Measurements from ENCODE around the gene PIGP.

PIGP gene

GRCh38 chr21:37100316-37100715 lies 27.4 kb upstream of the PIGP start:
- no peaks in the 10 kb centered on the region for H3K9me3 ChIP-seq (ENCODE audit: control insufficient read depth, insufficient read depth, low read length)
- H3K4me3 ChIP-seq (ENCODE audit: low read length), result no peak overlapping the region
- H3K4me1 ChIP-seq (ENCODE audit: control insufficient read depth, insufficient read depth, low read length), result no peaks in the 10 kb centered on the region
- no peak overlapping the region for H3K27ac ChIP-seq (ENCODE audit: low read length)
- H3K27me3 ChIP-seq (ENCODE audit: control insufficient read depth, insufficient read depth, low read length), result no peaks in the 10 kb centered on the region
- no CpG with 5 or more reads among the region's 6 CpGs for WGBS (ENCODE audit: insufficient coverage, insufficient read length)
- no peak for DNase-seq (ENCODE audit: low read depth, low spot score)
- no peaks in the 10 kb centered on the region; the same call in 1 of the 2 replicates for H3K36me3 ChIP-seq (ENCODE audit: control insufficient read depth, insufficient read depth, low read length)

- DNase-seq (ENCODE audit: low read depth, low spot score), result no peak
- H3K4me1 ChIP-seq (ENCODE audit: control insufficient read depth, insufficient read depth, low read length), result no peaks in the 10 kb centered on the region
- no peaks in the 10 kb centered on the region for H3K9me3 ChIP-seq (ENCODE audit: control insufficient read depth, insufficient read depth, low read length)
- no peaks in the 10 kb centered on the region for H3K27me3 ChIP-seq (ENCODE audit: control insufficient read depth, insufficient read depth, low read length)
- no peak overlapping the region for H3K27ac ChIP-seq (ENCODE audit: low read length)
- H3K4me3 ChIP-seq (ENCODE audit: low read length), result no peak overlapping the region
- H3K36me3 ChIP-seq (ENCODE audit: control insufficient read depth, insufficient read depth, low read length), result no peaks in the 10 kb centered on the region; the same call in 1 of the 2 replicates
- no CpG with 5 or more reads among the region's 2 CpGs for WGBS (ENCODE audit: insufficient coverage, insufficient read length)
Observed at GRCh38 chr21:37098751-37099150, 25.9 kb upstream of the PIGP start.

GRCh38 chr21:37095821-37096220 lies 22.9 kb upstream of the PIGP start:
- H3K27me3 ChIP-seq (ENCODE audit: control insufficient read depth, insufficient read depth, low read length), result no peaks in the 10 kb centered on the region
- no peak overlapping the region for H3K4me3 ChIP-seq (ENCODE audit: low read length)
- H3K9me3 ChIP-seq (ENCODE audit: control insufficient read depth, insufficient read depth, low read length), result no peaks in the 10 kb centered on the region
- DNase-seq (ENCODE audit: low read depth, low spot score), result no peak
- H3K4me1 ChIP-seq (ENCODE audit: control insufficient read depth, insufficient read depth, low read length), result no peaks in the 10 kb centered on the region
- no peaks in the 10 kb centered on the region; the same call in 1 of the 2 replicates for H3K36me3 ChIP-seq (ENCODE audit: control insufficient read depth, insufficient read depth, low read length)
- WGBS (ENCODE audit: insufficient coverage, insufficient read length), result no CpG with 5 or more reads among the region's 4 CpGs
- H3K27ac ChIP-seq (ENCODE audit: low read length), result no peak overlapping the region

- H3K27me3 ChIP-seq (ENCODE audit: control insufficient read depth, insufficient read depth, low read length), result no peaks in the 10 kb centered on the region
- H3K27ac ChIP-seq (ENCODE audit: low read length), result no peak overlapping the region
- H3K9me3 ChIP-seq (ENCODE audit: control insufficient read depth, insufficient read depth, low read length), result no peaks in the 10 kb centered on the region
- no peak for DNase-seq (ENCODE audit: low read depth, low spot score)
- H3K4me3 ChIP-seq (ENCODE audit: low read length), result no peak overlapping the region
- no peaks in the 10 kb centered on the region for H3K4me1 ChIP-seq (ENCODE audit: control insufficient read depth, insufficient read depth, low read length)
- no peaks in the 10 kb centered on the region; the same call in 1 of the 2 replicates for H3K36me3 ChIP-seq (ENCODE audit: control insufficient read depth, insufficient read depth, low read length)
Observed at GRCh38 chr21:37093977-37094376, 21.1 kb upstream of the PIGP start.

- no peaks in the 10 kb centered on the region for H3K9me3 ChIP-seq (ENCODE audit: control insufficient read depth, insufficient read depth, low read length)
- no peak overlapping the region for H3K27ac ChIP-seq (ENCODE audit: low read length)
- WGBS (ENCODE audit: insufficient coverage, insufficient read length), result no CpG with 5 or more reads among the region's 5 CpGs
- no peaks in the 10 kb centered on the region for H3K4me1 ChIP-seq (ENCODE audit: control insufficient read depth, insufficient read depth, low read length)
- H3K36me3 ChIP-seq (ENCODE audit: control insufficient read depth, insufficient read depth, low read length), result no peaks in the 10 kb centered on the region
- no peak for DNase-seq (ENCODE audit: low read depth, low spot score)
- H3K27me3 ChIP-seq (ENCODE audit: control insufficient read depth, insufficient read depth, low read length), result no peaks in the 10 kb centered on the region
- no peak overlapping the region for H3K4me3 ChIP-seq (ENCODE audit: low read length)
Observed at GRCh38 chr21:37088186-37088735, 15.4 kb upstream of the PIGP start.

- Histone ChIP-seq H3K9me3 (ENCODE audit: control insufficient read depth, insufficient read depth, low read length) (no peaks in the 10 kb centered on the region), H3K4me3 (ENCODE audit: low read length) (no peak overlapping the region), H3K36me3 (ENCODE audit: control insufficient read depth, insufficient read depth, low read length) (no peaks in the 10 kb centered on the region), H3K27ac (ENCODE audit: low read length) (no peak overlapping the region), H3K4me1 (ENCODE audit: control insufficient read depth, insufficient read depth, low read length) (no peaks in the 10 kb centered on the region), H3K27me3 (ENCODE audit: control insufficient read depth, insufficient read depth, low read length) (no peaks in the 10 kb centered on the region; the same call in 1 of the 2 replicates)
- no peak for DNase-seq (ENCODE audit: low read depth, low spot score)
- 100% methylated on average over 2 of the region's 5 CpGs for WGBS (ENCODE audit: insufficient coverage, insufficient read length)
Observed at GRCh38 chr21:37087188-37087587, 14.3 kb upstream of the PIGP start.

GRCh38 chr21:37085726-37086125 lies 12.9 kb upstream of the PIGP start:
- H3K36me3 ChIP-seq (ENCODE audit: control insufficient read depth, insufficient read depth, low read length), result no peaks in the 10 kb centered on the region
- no peak overlapping the region for H3K4me3 ChIP-seq (ENCODE audit: low read length)
- H3K27ac ChIP-seq (ENCODE audit: low read length), result no peak overlapping the region
- no CpG with 5 or more reads among the region's 3 CpGs for WGBS (ENCODE audit: insufficient coverage, insufficient read length)
- no peak for DNase-seq (ENCODE audit: low read depth, low spot score)
- H3K4me1 ChIP-seq (ENCODE audit: control insufficient read depth, insufficient read depth, low read length), result no peaks in the 10 kb centered on the region
- H3K27me3 ChIP-seq (ENCODE audit: control insufficient read depth, insufficient read depth, low read length), result no peaks in the 10 kb centered on the region; the same call in 1 of the 2 replicates
- no peaks in the 10 kb centered on the region for H3K9me3 ChIP-seq (ENCODE audit: control insufficient read depth, insufficient read depth, low read length)

GRCh38 chr21:37082856-37083528 lies 10.1 kb upstream of the PIGP start:
- Histone ChIP-seq H3K9me3 (ENCODE audit: control insufficient read depth, insufficient read depth, low read length) (no peaks in the 10 kb centered on the region), H3K4me1 (ENCODE audit: control insufficient read depth, insufficient read depth, low read length) (no peaks in the 10 kb centered on the region), H3K27ac (ENCODE audit: low read length) (no peak overlapping the region), H3K27me3 (ENCODE audit: control insufficient read depth, insufficient read depth, low read length) (no peaks in the 10 kb centered on the region; the same call in 1 of the 2 replicates), H3K4me3 (ENCODE audit: low read length) (no peak overlapping the region), H3K36me3 (ENCODE audit: control insufficient read depth, insufficient read depth, low read length) (no peaks in the 10 kb centered on the region)
- DNase-seq (ENCODE audit: low read depth, low spot score), result no peak

GRCh38 chr21:37082375-37082774 lies 9.5 kb upstream of the PIGP start:
- no peaks in the 10 kb centered on the region; the same call in 1 of the 2 replicates for H3K27me3 ChIP-seq (ENCODE audit: control insufficient read depth, insufficient read depth, low read length)
- no peak for DNase-seq (ENCODE audit: low read depth, low spot score)
- WGBS (ENCODE audit: insufficient coverage, insufficient read length), result no CpG with 5 or more reads among the region's 1 CpG
- H3K4me3 ChIP-seq (ENCODE audit: low read length), result no peak overlapping the region
- no peaks in the 10 kb centered on the region for H3K9me3 ChIP-seq (ENCODE audit: control insufficient read depth, insufficient read depth, low read length)
- no peaks in the 10 kb centered on the region for H3K4me1 ChIP-seq (ENCODE audit: control insufficient read depth, insufficient read depth, low read length)
- no peaks in the 10 kb centered on the region for H3K36me3 ChIP-seq (ENCODE audit: control insufficient read depth, insufficient read depth, low read length)
- H3K27ac ChIP-seq (ENCODE audit: low read length), result no peak overlapping the region

- H3K4me1 ChIP-seq (ENCODE audit: control insufficient read depth, insufficient read depth, low read length), result no peaks in the 10 kb centered on the region
- H3K27ac ChIP-seq (ENCODE audit: low read length), result no peak overlapping the region
- peaks cover 3% of the 10 kb centered on the region for H3K27me3 ChIP-seq (ENCODE audit: control insufficient read depth, insufficient read depth, low read length)
- H3K9me3 ChIP-seq (ENCODE audit: control insufficient read depth, insufficient read depth, low read length), result no peaks in the 10 kb centered on the region
- no peak overlapping the region for H3K4me3 ChIP-seq (ENCODE audit: low read length)
- DNase-seq (ENCODE audit: low read depth, low spot score), result no peak
- H3K36me3 ChIP-seq (ENCODE audit: control insufficient read depth, insufficient read depth, low read length), result no peaks in the 10 kb centered on the region
- no CpG with 5 or more reads among the region's 6 CpGs for WGBS (ENCODE audit: insufficient coverage, insufficient read length)
Observed at GRCh38 chr21:37079211-37079824, 6.4 kb upstream of the PIGP start.

- no peaks in the 10 kb centered on the region for H3K36me3 ChIP-seq (ENCODE audit: control insufficient read depth, insufficient read depth, low read length)
- no peak overlapping the region for H3K4me3 ChIP-seq (ENCODE audit: low read length)
- no peaks in the 10 kb centered on the region for H3K9me3 ChIP-seq (ENCODE audit: control insufficient read depth, insufficient read depth, low read length)
- H3K27ac ChIP-seq (ENCODE audit: low read length), result no peak overlapping the region
- no CpG with 5 or more reads among the region's 1 CpG for WGBS (ENCODE audit: insufficient coverage, insufficient read length)
- H3K27me3 ChIP-seq (ENCODE audit: control insufficient read depth, insufficient read depth, low read length), result peaks cover 11% of the 10 kb centered on the region
- H3K4me1 ChIP-seq (ENCODE audit: control insufficient read depth, insufficient read depth, low read length), result no peaks in the 10 kb centered on the region
- no peak for DNase-seq (ENCODE audit: low read depth, low spot score)
Observed at GRCh38 chr21:37077403-37077802, 4.5 kb upstream of the PIGP start.
